ENCODE data around the gene CYP27B1.

CYP27B1 gene

DNA sequence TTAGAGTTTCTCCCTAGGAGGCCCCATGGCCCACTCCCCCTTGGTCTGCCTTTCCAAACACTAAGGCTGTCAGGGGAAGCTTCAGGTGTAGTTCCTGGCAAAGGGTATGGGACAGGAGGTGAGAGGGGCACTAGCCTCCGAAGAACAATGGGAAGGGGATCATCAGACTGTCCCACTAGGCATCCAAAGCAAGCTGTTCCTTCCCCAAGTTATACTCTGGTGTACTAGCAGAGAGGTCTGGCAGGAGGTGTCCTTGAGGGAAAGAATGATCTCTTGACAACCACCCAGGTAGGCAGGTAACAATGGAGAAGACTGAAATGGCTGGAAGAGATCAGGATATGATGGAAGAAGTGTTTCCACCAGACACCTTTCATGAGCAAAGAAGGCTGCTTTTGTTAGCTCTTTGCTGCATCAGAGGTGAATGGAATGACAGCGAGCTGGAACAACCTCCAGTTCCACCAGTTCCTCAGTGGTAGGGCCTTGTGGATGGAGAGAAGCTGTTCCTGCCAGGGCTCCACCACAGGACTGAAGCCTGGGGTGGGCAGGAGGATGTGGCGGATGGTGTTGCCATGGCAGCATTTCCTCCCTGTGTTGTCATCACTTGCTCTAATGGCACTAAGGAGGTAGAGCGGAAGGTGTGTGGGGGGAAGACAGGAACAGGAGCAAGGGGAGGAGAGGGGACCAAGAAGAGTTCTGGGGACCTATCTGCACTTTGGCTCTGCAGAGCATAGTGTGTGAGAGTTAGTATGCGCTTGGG lies 26.0 kb downstream of the CYP27B1 start:
- peaks cover 40 to 45% of the 10 kb centered on the region in 2 donors for H3K27me3 ChIP-seq (ENCODE audit: control insufficient read depth in 1 of 2, insufficient read depth in 2 of 2, low read length in 2 of 2)
- H3K9me3 ChIP-seq (ENCODE audit: control insufficient read depth in 2 of 2, low read length in 2 of 2) = no peaks in the 10 kb centered on the region
- H3K4me3 ChIP-seq (ENCODE audit: low read length in 2 of 2) = peak overlapping the region in 1 of 2 donors; percentile 15
- H3K36me3 ChIP-seq (ENCODE audit: control insufficient read depth in 2 of 2, insufficient read depth in 2 of 2, low read length in 2 of 2) = no peaks in the 10 kb centered on the region
- no peak overlapping the region for H3K9ac ChIP-seq (ENCODE audit: low read length in 2 of 2)
- peaks cover 35% of the 10 kb centered on the region for H3K4me1 ChIP-seq (ENCODE audit: control insufficient read depth, insufficient read depth, low read length)
- no peak overlapping the region for H3K27ac ChIP-seq (ENCODE audit: low read length)

DNA sequence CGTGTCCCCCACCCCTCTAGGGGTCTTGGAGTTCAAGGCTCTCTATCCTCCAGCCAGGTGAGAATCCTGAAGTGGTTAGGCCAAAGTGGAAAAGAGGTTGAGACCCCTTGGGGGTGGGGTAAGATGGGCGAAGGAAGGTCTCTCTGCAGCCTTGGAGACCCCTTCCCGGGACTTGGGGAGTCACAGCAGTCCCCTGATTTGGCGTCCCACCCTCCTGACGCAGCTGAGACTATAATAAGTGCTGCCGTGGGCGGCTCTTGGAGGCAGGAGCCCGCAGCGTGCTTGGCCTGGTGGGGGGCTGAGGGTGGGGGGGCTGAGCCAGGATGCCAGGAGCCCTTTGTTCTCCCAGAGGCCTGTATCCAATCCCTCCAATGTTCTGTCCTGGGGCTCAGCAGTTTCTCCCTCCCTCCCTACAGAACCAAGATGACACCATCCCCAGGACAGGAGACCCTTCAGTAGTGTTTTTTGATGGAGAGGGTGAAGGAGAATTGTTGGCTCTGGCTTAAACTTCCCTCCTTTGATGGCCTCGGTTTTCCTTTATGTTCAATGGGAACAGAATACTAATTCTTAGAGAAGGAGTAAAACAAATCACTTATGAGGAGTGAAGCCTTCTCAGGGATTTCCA lies 26.9 kb downstream of the CYP27B1 start:
- no peaks in the 10 kb centered on the region for H3K36me3 ChIP-seq (ENCODE audit: control insufficient read depth in 2 of 2, insufficient read depth in 2 of 2, low read length in 2 of 2)
- H3K4me1 ChIP-seq (ENCODE audit: control insufficient read depth, insufficient read depth, low read length) = peaks cover 33% of the 10 kb centered on the region
- H3K27ac ChIP-seq (ENCODE audit: low read length) = no peak overlapping the region
- H3K9ac ChIP-seq (ENCODE audit: low read length in 2 of 2) = no peak overlapping the region
- H3K9me3 ChIP-seq (ENCODE audit: control insufficient read depth in 2 of 2, low read length in 2 of 2) = no peaks in the 10 kb centered on the region
- H3K4me3 ChIP-seq (ENCODE audit: low read length in 2 of 2) = no peak overlapping the region
- H3K27me3 ChIP-seq (ENCODE audit: control insufficient read depth in 1 of 2, insufficient read depth in 2 of 2, low read length in 2 of 2) = peaks cover 48 to 53% of the 10 kb centered on the region in 2 donors

DNA sequence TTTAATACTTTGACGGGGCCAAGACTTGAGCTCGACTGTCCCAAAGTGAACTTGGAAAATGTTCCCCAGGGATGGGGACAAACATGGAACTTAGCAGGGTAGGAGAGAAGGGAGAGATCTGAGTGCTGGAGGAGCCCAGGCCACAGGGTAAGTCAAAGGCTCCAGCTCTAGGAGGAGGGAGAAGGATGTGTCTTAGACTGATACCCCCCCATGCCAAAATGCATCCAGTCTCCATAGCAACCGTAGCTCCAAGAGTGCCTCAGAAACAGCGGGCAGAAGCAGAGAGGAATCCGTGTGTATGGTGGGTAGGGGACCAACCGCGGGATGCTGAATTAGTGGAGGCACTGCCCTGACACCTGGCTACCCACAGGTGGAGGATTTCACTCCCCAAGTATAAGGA lies 27.5 kb downstream of the CYP27B1 start:
- Histone ChIP-seq H3K4me1 (ENCODE audit: control insufficient read depth, insufficient read depth, low read length) (peaks cover 33% of the 10 kb centered on the region), H3K27ac (ENCODE audit: low read length) (no peak overlapping the region), H3K4me3 (ENCODE audit: low read length in 2 of 2) (no peak overlapping the region), H3K36me3 (ENCODE audit: control insufficient read depth in 2 of 2, insufficient read depth in 2 of 2, low read length in 2 of 2) (no peaks in the 10 kb centered on the region), H3K27me3 (ENCODE audit: control insufficient read depth in 1 of 2, insufficient read depth in 2 of 2, low read length in 2 of 2) (peaks cover 54 to 59% of the 10 kb centered on the region in 2 donors), H3K9me3 (ENCODE audit: control insufficient read depth in 2 of 2, low read length in 2 of 2) (no peaks in the 10 kb centered on the region), H3K9ac (ENCODE audit: low read length in 2 of 2) (no peak overlapping the region)

DNA sequence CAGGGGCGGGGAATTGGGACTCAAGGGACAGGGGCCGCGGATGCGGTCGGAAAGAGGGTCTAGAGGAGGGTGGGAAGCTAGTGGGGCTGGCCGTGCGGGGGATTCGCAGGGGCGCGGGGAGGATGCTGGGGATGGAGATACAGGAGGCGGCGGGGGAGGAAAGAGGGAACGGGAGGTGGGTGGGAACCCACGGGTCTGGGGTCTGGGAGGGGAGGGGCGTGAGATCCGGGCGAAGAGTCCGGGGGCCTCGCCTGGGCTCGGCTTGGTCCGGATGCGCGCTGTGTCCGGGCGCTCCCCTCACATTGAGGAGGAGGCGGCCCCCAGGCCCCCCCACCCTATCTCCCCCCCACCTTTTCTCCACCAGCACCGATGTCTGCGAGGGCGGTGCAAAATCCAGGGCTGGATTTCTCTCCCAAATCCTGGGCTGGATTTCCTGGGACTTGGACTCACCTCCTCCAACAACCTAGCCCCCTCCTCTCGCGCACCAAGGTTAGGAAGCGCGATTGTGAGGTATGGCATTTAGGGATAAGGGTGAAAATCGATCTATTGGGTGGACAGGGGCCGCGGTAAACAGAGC lies 28.1 kb downstream of the CYP27B1 start, which contains the start of gene AGAP2:
Gene AGAP2 (minus strand): TSS at position 82 of the 577 bp plus-strand sequence. CDS start 496 bp downstream, outside the sequence.
- Histone ChIP-seq H3K9ac (ENCODE audit: low read length in 2 of 2) (no peak within 1 kb of the TSS), H3K36me3 (ENCODE audit: control insufficient read depth in 2 of 2, insufficient read depth in 2 of 2, low read length in 2 of 2) (no peaks in the 10 kb centered on the region), H3K9me3 (ENCODE audit: control insufficient read depth in 2 of 2, low read length in 2 of 2) (no peaks in the 10 kb centered on the region), H3K4me3 (ENCODE audit: low read length in 2 of 2) (peak within 1 kb of the TSS; percentile 28 to 61), H3K4me1 (ENCODE audit: control insufficient read depth, insufficient read depth, low read length) (peaks cover 30% of the 10 kb centered on the region), H3K27me3 (ENCODE audit: control insufficient read depth in 1 of 2, insufficient read depth in 2 of 2, low read length in 2 of 2) (peaks cover 60 to 61% of the 10 kb centered on the region in 2 donors), H3K27ac (ENCODE audit: low read length) (no peak within 1 kb of the TSS)

DNA sequence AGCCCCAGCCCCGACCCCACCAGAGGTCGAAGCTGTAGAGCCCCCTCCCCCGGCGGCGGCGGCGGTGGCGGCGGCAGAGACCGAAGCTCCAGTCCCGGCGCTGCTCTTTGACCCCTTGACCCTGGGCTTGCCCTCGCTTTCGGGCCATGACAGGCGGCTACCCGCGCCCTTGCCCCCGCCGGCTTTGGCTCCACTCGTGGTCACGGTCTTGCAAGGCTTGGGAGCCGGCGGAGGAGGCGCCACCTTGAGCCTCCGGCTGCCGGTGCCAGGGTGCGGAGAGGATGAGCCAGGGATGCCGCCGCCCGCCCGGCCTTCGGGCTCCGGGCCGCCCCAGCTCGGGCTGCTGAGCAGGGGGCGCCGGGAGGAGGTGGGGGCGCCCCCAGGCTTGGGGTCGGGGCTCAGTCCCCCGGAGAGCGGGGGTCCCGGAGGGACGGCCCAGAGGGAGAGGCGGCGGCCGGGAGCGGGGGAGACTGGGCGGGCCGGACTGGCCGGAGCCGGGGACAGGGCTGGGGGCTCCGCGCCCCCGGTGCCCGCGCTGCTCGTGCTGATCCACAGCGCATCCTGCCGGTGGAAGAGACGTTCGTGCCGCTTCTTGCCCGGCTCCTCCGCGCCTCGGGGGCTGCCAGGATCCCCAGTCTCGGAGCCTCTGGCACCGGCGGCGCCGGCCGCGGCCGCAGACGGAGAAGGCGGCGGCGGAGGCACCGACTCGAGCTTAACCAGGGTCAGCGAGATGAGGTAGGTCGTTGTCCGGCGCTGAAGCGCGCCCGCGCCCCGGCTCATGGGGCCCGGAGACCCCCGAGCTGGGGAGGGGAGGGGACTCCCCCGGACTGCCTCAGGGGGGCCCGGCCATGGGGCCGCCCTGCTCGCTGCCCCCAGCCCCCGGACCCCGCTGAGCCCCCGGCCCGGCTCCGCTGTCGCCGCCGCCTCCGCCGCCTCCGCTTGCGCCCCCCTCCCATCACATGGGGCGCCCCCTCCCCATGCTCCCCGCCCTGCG lies 29.1 kb downstream of the CYP27B1 start:
- Histone ChIP-seq H3K9me3 (ENCODE audit: control insufficient read depth in 2 of 2, low read length in 2 of 2) (no peaks in the 10 kb centered on the region), H3K27ac (ENCODE audit: low read length) (no peak overlapping the region), H3K36me3 (ENCODE audit: control insufficient read depth in 2 of 2, insufficient read depth in 2 of 2, low read length in 2 of 2) (no peaks in the 10 kb centered on the region), H3K4me3 (ENCODE audit: low read length in 2 of 2) (peak overlapping the region; percentile 28 to 61), H3K27me3 (ENCODE audit: control insufficient read depth in 1 of 2, insufficient read depth in 2 of 2, low read length in 2 of 2) (peaks cover 61 to 69% of the 10 kb centered on the region in 2 donors), H3K9ac (ENCODE audit: low read length in 2 of 2) (no peak overlapping the region), H3K4me1 (ENCODE audit: control insufficient read depth, insufficient read depth, low read length) (peaks cover 30% of the 10 kb centered on the region)

DNA sequence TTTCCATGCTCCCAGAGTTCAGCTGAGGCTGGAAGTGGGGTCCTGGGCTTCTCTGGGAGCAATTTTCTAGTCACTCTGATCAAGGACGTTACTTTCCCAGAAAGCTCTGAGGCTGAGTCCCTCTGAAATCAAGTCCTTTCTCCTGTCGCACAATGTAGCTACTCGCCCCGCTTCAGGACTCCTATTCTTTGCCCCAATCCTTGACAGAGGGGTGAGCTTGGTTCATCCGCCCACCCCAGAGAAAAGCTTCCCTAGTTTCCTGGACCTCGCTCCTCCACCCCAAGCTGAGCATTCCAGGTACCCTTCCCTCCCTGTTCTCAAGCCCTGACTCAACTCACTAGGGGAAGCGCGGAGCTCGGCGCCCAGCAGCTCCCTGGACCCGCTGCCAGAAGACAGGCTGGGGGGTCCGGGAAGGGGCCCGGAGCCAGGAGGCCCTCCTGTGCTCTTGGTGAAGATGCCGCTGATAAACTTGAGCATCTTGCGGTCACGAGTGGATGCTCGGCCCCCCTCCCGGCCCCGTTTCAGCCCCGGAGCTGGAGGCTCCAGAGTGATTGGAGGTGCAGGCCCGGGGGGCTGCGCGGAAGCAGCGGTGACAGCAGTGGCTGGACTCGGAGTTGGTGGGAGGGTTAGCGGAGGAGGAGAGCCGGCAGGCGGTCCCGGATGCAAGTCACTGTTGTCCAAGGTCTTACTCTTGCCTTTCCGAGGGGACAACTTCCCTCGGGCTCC lies 30.0 kb downstream of the CYP27B1 start:
- H3K27ac ChIP-seq (ENCODE audit: low read length) = no peak overlapping the region
- H3K9ac ChIP-seq (ENCODE audit: low read length in 2 of 2) = no peak overlapping the region
- no peaks in the 10 kb centered on the region for H3K9me3 ChIP-seq (ENCODE audit: control insufficient read depth in 2 of 2, low read length in 2 of 2)
- H3K4me1 ChIP-seq (ENCODE audit: control insufficient read depth, insufficient read depth, low read length) = peaks cover 30% of the 10 kb centered on the region
- no peaks in the 10 kb centered on the region for H3K36me3 ChIP-seq (ENCODE audit: control insufficient read depth in 2 of 2, insufficient read depth in 2 of 2, low read length in 2 of 2)
- H3K4me3 ChIP-seq (ENCODE audit: low read length in 2 of 2) = peak overlapping the region in 1 of 2 donors; percentile 61
- H3K27me3 ChIP-seq (ENCODE audit: control insufficient read depth in 1 of 2, insufficient read depth in 2 of 2, low read length in 2 of 2) = peaks cover 67 to 75% of the 10 kb centered on the region in 2 donors

DNA sequence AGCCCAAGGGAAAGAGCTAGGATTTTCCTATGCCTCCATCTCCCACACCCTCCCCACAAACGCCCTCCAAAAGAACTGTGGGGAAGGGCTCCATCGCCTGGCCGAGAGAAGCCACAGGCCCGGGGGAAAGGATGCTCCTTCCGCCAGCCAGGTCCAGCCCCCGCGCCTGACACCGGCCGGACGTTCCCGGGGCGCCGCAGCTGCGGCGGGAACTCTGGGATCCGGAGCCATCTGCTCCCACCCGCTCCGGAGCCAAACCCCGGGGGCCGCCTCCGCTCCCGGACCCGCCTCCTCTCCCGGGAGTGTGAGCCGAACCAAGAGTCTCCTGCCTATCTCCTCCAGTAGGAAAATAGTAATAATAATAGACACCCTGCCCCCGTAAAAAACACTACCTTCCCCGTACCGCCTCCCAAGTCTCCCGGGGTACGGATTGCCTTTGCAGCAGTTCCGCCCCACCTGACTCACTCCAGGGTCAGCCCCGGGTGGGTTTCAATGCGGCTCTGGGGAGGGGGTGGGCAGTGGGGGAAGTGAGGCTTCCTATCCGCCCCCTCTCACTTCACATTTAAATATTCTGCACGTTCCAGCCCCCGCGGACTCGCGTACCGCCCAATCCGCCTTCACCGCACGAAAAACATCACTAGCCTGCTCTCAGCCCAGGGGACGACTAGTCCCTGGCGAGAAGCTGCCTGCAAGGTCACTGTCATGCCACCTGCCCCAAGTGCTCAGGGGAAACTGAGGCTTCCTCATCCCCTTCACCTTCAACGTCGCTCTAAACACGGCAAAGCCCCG lies 30.7 kb downstream of the CYP27B1 start:
- Histone ChIP-seq H3K9ac (ENCODE audit: low read length in 2 of 2) (no peak overlapping the region), H3K4me1 (ENCODE audit: control insufficient read depth, insufficient read depth, low read length) (peaks cover 30% of the 10 kb centered on the region), H3K27ac (ENCODE audit: low read length) (no peak overlapping the region), H3K27me3 (ENCODE audit: control insufficient read depth in 1 of 2, insufficient read depth in 2 of 2, low read length in 2 of 2) (peaks cover 64 to 74% of the 10 kb centered on the region in 2 donors), H3K9me3 (ENCODE audit: control insufficient read depth in 2 of 2, low read length in 2 of 2) (no peaks in the 10 kb centered on the region), H3K4me3 (ENCODE audit: low read length in 2 of 2) (peak overlapping the region in 1 of 2 donors; percentile 44), H3K36me3 (ENCODE audit: control insufficient read depth in 2 of 2, insufficient read depth in 2 of 2, low read length in 2 of 2) (no peaks in the 10 kb centered on the region)

DNA sequence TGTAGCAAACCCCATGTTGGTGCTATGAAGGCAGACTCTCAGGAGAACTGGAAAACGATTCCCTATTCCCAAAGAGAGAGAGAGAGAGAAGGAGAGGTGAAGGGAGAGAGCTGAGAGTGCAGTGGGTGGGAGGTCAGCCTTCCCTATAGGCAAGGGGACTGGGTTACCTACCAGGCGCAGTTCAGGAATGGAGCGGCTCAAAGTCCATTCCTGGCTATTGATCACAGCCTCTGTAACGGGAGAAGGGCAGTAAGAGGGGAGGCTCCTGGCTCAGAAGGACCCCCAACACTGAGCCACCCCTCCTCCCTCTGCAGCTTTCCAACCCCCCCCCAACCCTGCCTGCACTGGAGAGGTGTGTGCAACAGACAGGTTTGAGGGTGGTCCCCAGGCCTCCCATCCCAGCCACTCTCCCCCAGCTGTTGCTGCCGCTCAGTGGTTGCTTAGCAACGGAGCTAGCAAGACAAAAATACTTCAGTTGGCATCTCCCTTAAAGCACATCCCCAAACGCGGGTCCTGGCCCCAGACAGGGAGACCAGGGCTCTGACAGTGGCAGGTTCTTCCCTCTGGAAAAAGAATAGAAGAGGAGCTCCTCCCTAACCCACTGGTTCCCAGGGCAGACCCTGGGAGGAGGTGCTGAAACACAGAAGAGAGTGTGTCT lies 31.6 kb downstream of the CYP27B1 start:
- no peak overlapping the region for H3K4me3 ChIP-seq (ENCODE audit: low read length in 2 of 2)
- no peaks in the 10 kb centered on the region for H3K9me3 ChIP-seq (ENCODE audit: control insufficient read depth in 2 of 2, low read length in 2 of 2)
- H3K36me3 ChIP-seq (ENCODE audit: control insufficient read depth in 2 of 2, insufficient read depth in 2 of 2, low read length in 2 of 2) = no peaks in the 10 kb centered on the region
- peaks cover 64 to 69% of the 10 kb centered on the region in 2 donors for H3K27me3 ChIP-seq (ENCODE audit: control insufficient read depth in 1 of 2, insufficient read depth in 2 of 2, low read length in 2 of 2)
- peaks cover 30% of the 10 kb centered on the region for H3K4me1 ChIP-seq (ENCODE audit: control insufficient read depth, insufficient read depth, low read length)
- no peak overlapping the region for H3K9ac ChIP-seq (ENCODE audit: low read length in 2 of 2)
- H3K27ac ChIP-seq (ENCODE audit: low read length) = no peak overlapping the region

DNA sequence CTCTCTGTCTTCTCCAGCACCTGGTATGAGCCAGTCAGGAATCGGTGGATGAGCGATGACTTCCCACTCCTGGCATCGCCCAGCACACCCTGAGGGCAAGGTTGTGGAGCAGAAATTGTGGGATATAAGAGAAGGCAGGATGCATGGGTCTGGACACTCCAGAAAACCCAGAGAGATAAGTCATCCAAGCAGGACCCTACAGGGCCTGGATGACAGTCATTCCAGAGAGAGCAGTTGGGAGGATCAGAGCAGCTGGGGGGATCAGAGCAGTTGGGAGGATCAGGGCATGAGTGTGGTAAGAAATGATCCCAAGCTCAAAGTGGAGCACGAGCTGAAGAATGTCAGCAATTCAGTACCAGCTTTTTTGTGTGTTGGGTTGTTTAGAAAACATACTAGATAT lies 32.3 kb downstream of the CYP27B1 start:
- peaks cover 30% of the 10 kb centered on the region for H3K4me1 ChIP-seq (ENCODE audit: control insufficient read depth, insufficient read depth, low read length)
- no peak overlapping the region for H3K27ac ChIP-seq (ENCODE audit: low read length)
- H3K27me3 ChIP-seq (ENCODE audit: control insufficient read depth in 1 of 2, insufficient read depth in 2 of 2, low read length in 2 of 2) = peaks cover 56 to 63% of the 10 kb centered on the region in 2 donors
- no peak overlapping the region for H3K9ac ChIP-seq (ENCODE audit: low read length in 2 of 2)
- H3K9me3 ChIP-seq (ENCODE audit: control insufficient read depth in 2 of 2, low read length in 2 of 2) = no peaks in the 10 kb centered on the region
- H3K4me3 ChIP-seq (ENCODE audit: low read length in 2 of 2) = no peak overlapping the region
- no peaks in the 10 kb centered on the region for H3K36me3 ChIP-seq (ENCODE audit: control insufficient read depth in 2 of 2, insufficient read depth in 2 of 2, low read length in 2 of 2)
